ENCODE data around the gene RYR3.

The RYR3 gene

GRCh38 chr15:33382491-33382890 lies 71.7 kb downstream of the RYR3 start:
- H3K36me3 ChIP-seq (ENCODE audit: control insufficient read depth in 2 of 2, insufficient read depth in 2 of 2, low read length in 2 of 2) = no peaks in the 10 kb centered on the region
- H3K9ac ChIP-seq (ENCODE audit: low read length in 2 of 2) = no peak overlapping the region
- H3K4me1 ChIP-seq (ENCODE audit: control insufficient read depth, insufficient read depth, low read length) = no peaks in the 10 kb centered on the region
- no peaks in the 10 kb centered on the region for H3K9me3 ChIP-seq (ENCODE audit: control insufficient read depth in 2 of 2, low read length in 2 of 2)
- no peak overlapping the region for H3K27ac ChIP-seq (ENCODE audit: low read length)
- no peaks in the 10 kb centered on the region for H3K27me3 ChIP-seq (ENCODE audit: control insufficient read depth in 1 of 2, insufficient read depth in 2 of 2, low read length in 2 of 2)
- no peak overlapping the region for H3K4me3 ChIP-seq (ENCODE audit: low read length in 2 of 2)

GRCh38 chr15:33384307-33384706 lies 73.5 kb downstream of the RYR3 start:
- Histone ChIP-seq H3K9me3 (ENCODE audit: control insufficient read depth in 2 of 2, low read length in 2 of 2) (no peaks in the 10 kb centered on the region), H3K27ac (ENCODE audit: low read length) (no peak overlapping the region), H3K36me3 (ENCODE audit: control insufficient read depth in 2 of 2, insufficient read depth in 2 of 2, low read length in 2 of 2) (no peaks in the 10 kb centered on the region), H3K9ac (ENCODE audit: low read length in 2 of 2) (no peak overlapping the region), H3K27me3 (ENCODE audit: control insufficient read depth in 1 of 2, insufficient read depth in 2 of 2, low read length in 2 of 2) (no peaks in the 10 kb centered on the region), H3K4me1 (ENCODE audit: control insufficient read depth, insufficient read depth, low read length) (no peaks in the 10 kb centered on the region), H3K4me3 (ENCODE audit: low read length in 2 of 2) (no peak overlapping the region)

- Histone ChIP-seq H3K4me1 (ENCODE audit: control insufficient read depth, insufficient read depth, low read length) (no peaks in the 10 kb centered on the region), H3K27ac (ENCODE audit: low read length) (no peak overlapping the region), H3K9me3 (ENCODE audit: control insufficient read depth in 2 of 2, low read length in 2 of 2) (no peaks in the 10 kb centered on the region), H3K27me3 (ENCODE audit: control insufficient read depth in 1 of 2, insufficient read depth in 2 of 2, low read length in 2 of 2) (no peaks in the 10 kb centered on the region), H3K4me3 (ENCODE audit: low read length in 2 of 2) (no peak overlapping the region), H3K36me3 (ENCODE audit: control insufficient read depth in 2 of 2, insufficient read depth in 2 of 2, low read length in 2 of 2) (no peaks in the 10 kb centered on the region), H3K9ac (ENCODE audit: low read length in 2 of 2) (no peak overlapping the region)
These were observed 81.7 kb downstream of the RYR3 start for GRCh38 chr15:33392453-33392852.

DNA sequence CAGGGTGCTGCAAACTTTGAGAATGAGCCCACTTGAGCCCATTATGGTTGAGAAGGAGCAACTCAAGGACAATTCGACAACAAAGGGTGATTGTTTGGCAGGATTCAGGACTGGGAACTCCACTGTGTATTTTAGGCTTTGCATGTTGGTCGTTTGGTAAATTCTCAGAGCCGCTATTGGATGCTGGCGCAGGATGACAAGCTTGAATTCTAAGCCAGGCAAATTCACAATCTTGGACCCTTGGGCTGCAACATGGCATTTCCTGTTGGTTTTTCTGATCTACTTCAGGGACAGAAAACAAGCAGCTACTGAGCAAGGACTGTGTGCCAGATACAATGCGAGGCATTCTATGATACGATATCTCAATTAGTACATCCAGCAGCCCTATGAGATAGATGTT lies 82.8 kb downstream of the RYR3 start:
- Histone ChIP-seq H3K27ac (ENCODE audit: low read length) (no peak overlapping the region), H3K36me3 (ENCODE audit: control insufficient read depth in 2 of 2, insufficient read depth in 2 of 2, low read length in 2 of 2) (no peaks in the 10 kb centered on the region), H3K9me3 (ENCODE audit: control insufficient read depth in 2 of 2, low read length in 2 of 2) (no peaks in the 10 kb centered on the region), H3K27me3 (ENCODE audit: control insufficient read depth in 1 of 2, insufficient read depth in 2 of 2, low read length in 2 of 2) (no peaks in the 10 kb centered on the region), H3K9ac (ENCODE audit: low read length in 2 of 2) (no peak overlapping the region), H3K4me3 (ENCODE audit: low read length in 2 of 2) (no peak overlapping the region), H3K4me1 (ENCODE audit: control insufficient read depth, insufficient read depth, low read length) (no peaks in the 10 kb centered on the region)

DNA sequence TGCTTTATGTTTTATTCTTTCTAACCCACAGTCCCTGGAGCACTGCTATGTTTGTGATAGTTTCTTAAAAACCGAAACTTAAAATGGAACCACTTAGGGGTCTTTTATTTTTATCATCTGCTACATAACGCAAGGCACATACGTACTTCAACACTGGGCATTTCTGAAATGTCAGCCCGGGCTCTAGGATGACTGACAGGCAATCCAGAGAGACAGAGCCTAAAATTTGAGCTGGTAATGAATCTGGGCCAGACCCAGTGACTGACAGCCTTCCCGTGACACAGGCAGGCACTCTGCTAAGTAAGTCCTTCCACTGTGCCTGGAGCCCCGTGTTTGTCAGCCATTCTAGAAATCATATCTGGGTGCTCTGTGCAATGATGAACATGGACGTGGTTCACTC lies 84.6 kb downstream of the RYR3 start:
- Histone ChIP-seq H3K4me1 (ENCODE audit: control insufficient read depth, insufficient read depth, low read length) (no peaks in the 10 kb centered on the region), H3K27me3 (ENCODE audit: control insufficient read depth in 1 of 2, insufficient read depth in 2 of 2, low read length in 2 of 2) (no peaks in the 10 kb centered on the region), H3K4me3 (ENCODE audit: low read length in 2 of 2) (no peak overlapping the region), H3K9me3 (ENCODE audit: control insufficient read depth in 2 of 2, low read length in 2 of 2) (no peaks in the 10 kb centered on the region), H3K9ac (ENCODE audit: low read length in 2 of 2) (no peak overlapping the region), H3K36me3 (ENCODE audit: control insufficient read depth in 2 of 2, insufficient read depth in 2 of 2, low read length in 2 of 2) (no peaks in the 10 kb centered on the region), H3K27ac (ENCODE audit: low read length) (no peak overlapping the region)

GRCh38 chr15:33395846-33396245 lies 85.1 kb downstream of the RYR3 start:
- no peak overlapping the region for H3K4me3 ChIP-seq (ENCODE audit: low read length in 2 of 2)
- no peaks in the 10 kb centered on the region for H3K4me1 ChIP-seq (ENCODE audit: control insufficient read depth, insufficient read depth, low read length)
- H3K27ac ChIP-seq (ENCODE audit: low read length) = no peak overlapping the region
- no peaks in the 10 kb centered on the region for H3K9me3 ChIP-seq (ENCODE audit: control insufficient read depth in 2 of 2, low read length in 2 of 2)
- H3K36me3 ChIP-seq (ENCODE audit: control insufficient read depth in 2 of 2, insufficient read depth in 2 of 2, low read length in 2 of 2) = no peaks in the 10 kb centered on the region
- H3K9ac ChIP-seq (ENCODE audit: low read length in 2 of 2) = no peak overlapping the region
- H3K27me3 ChIP-seq (ENCODE audit: control insufficient read depth in 1 of 2, insufficient read depth in 2 of 2, low read length in 2 of 2) = no peaks in the 10 kb centered on the region

DNA sequence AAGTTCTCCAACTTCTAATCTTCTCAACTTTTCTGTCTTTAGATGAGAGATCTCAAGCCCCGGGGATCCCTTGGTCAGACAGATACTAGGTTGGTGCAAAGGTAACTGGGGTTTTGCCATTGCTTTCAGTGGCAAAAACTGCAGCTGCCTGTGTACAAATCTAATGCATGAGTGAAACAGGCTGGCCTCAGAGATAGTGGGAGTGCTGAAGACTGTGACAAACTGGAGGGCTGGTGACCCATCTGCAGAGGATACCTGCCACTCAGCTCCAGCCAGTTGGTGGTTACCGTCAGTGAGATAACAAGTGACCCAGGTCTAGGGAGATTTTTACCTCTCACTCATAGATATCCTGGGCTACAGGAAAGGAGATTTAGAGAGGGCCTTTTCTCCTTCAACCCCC lies 85.7 kb downstream of the RYR3 start:
- H3K9ac ChIP-seq (ENCODE audit: low read length in 2 of 2) = no peak overlapping the region
- no peaks in the 10 kb centered on the region for H3K27me3 ChIP-seq (ENCODE audit: control insufficient read depth in 1 of 2, insufficient read depth in 2 of 2, low read length in 2 of 2)
- no peaks in the 10 kb centered on the region for H3K4me1 ChIP-seq (ENCODE audit: control insufficient read depth, insufficient read depth, low read length)
- H3K36me3 ChIP-seq (ENCODE audit: control insufficient read depth in 2 of 2, insufficient read depth in 2 of 2, low read length in 2 of 2) = no peaks in the 10 kb centered on the region
- H3K9me3 ChIP-seq (ENCODE audit: control insufficient read depth in 2 of 2, low read length in 2 of 2) = no peaks in the 10 kb centered on the region
- no peak overlapping the region for H3K27ac ChIP-seq (ENCODE audit: low read length)
- H3K4me3 ChIP-seq (ENCODE audit: low read length in 2 of 2) = no peak overlapping the region

DNA sequence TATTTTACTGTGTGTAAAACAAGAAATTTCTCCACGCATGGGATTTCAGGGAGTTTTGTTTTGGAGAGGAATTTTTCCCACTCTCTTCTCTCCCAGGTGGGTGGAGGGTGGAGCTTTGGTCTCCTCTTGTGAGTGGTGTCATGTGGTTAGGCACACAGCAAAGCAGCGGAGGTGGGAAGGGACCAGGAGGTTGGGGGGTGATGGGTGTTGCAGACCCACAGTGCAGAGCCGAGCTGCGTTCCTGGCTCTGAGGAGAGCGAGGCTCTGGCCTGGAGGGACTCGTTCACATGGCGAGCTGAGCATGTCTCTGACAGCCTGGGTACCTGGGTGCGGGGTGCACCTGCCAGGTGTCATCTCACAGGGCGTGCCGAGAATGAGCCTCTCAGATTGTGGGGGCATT lies 87.8 kb downstream of the RYR3 start:
- H3K4me1 ChIP-seq (ENCODE audit: control insufficient read depth, insufficient read depth, low read length) = no peaks in the 10 kb centered on the region
- no peaks in the 10 kb centered on the region for H3K9me3 ChIP-seq (ENCODE audit: control insufficient read depth in 2 of 2, low read length in 2 of 2)
- H3K36me3 ChIP-seq (ENCODE audit: control insufficient read depth in 2 of 2, insufficient read depth in 2 of 2, low read length in 2 of 2) = no peaks in the 10 kb centered on the region
- no peak overlapping the region for H3K27ac ChIP-seq (ENCODE audit: low read length)
- no peaks in the 10 kb centered on the region for H3K27me3 ChIP-seq (ENCODE audit: control insufficient read depth in 1 of 2, insufficient read depth in 2 of 2, low read length in 2 of 2)
- no peak overlapping the region for H3K4me3 ChIP-seq (ENCODE audit: low read length in 2 of 2)
- H3K9ac ChIP-seq (ENCODE audit: low read length in 2 of 2) = no peak overlapping the region

DNA sequence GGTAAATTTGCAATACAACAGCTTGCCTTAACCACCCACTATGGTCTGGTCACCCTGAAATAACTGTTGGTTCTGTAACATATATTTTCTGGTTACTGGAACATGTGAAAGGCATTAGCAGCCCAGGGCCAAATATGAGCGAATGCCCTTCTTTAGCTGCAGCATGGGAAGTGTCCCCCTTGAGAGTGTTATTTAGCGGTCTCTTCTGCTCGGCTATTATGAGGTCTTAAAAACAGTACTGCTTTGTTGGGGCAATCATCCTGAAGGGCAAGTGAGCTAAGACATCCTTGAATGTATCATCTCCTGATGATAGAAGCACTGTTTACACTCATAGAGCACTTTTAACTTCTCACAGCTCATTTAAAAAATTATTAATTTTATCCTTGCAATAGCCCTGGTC lies 90.2 kb downstream of the RYR3 start:
- Histone ChIP-seq H3K4me1 (ENCODE audit: control insufficient read depth, insufficient read depth, low read length) (no peaks in the 10 kb centered on the region), H3K4me3 (ENCODE audit: low read length in 2 of 2) (no peak overlapping the region), H3K9me3 (ENCODE audit: control insufficient read depth in 2 of 2, low read length in 2 of 2) (no peaks in the 10 kb centered on the region), H3K36me3 (ENCODE audit: control insufficient read depth in 2 of 2, insufficient read depth in 2 of 2, low read length in 2 of 2) (no peaks in the 10 kb centered on the region), H3K27me3 (ENCODE audit: control insufficient read depth in 1 of 2, insufficient read depth in 2 of 2, low read length in 2 of 2) (no peaks in the 10 kb centered on the region), H3K27ac (ENCODE audit: low read length) (no peak overlapping the region), H3K9ac (ENCODE audit: low read length in 2 of 2) (no peak overlapping the region)

DNA sequence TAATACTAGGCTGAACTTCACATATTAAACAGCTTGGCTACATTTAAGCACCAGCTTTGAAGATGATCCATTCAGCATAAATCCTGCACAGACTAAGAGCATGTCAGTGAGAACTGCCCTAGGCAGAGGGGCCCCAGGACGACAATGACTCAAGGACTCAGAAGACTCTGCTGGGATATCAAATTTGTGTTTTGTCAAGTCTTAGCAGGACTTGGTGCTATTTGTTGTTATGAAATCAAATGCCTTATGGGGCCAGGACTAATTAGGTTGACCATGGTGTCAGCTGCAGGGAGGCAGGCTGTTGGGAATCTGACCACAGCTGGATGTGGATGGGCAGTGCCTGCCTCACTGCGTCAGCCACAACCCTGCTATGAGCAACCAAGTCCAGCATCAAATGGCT lies 91.8 kb downstream of the RYR3 start:
- Histone ChIP-seq H3K27me3 (ENCODE audit: control insufficient read depth in 1 of 2, insufficient read depth in 2 of 2, low read length in 2 of 2) (no peaks in the 10 kb centered on the region), H3K27ac (ENCODE audit: low read length) (no peak overlapping the region), H3K9me3 (ENCODE audit: control insufficient read depth in 2 of 2, low read length in 2 of 2) (no peaks in the 10 kb centered on the region), H3K4me1 (ENCODE audit: control insufficient read depth, insufficient read depth, low read length) (no peaks in the 10 kb centered on the region), H3K36me3 (ENCODE audit: control insufficient read depth in 2 of 2, insufficient read depth in 2 of 2, low read length in 2 of 2) (no peaks in the 10 kb centered on the region), H3K4me3 (ENCODE audit: low read length in 2 of 2) (no peak overlapping the region), H3K9ac (ENCODE audit: low read length in 2 of 2) (no peak overlapping the region)

GRCh38 chr15:33405096-33405495 lies 94.3 kb downstream of the RYR3 start:
- no peak overlapping the region for H3K9ac ChIP-seq (ENCODE audit: low read length in 2 of 2)
- no peaks in the 10 kb centered on the region for H3K36me3 ChIP-seq (ENCODE audit: control insufficient read depth in 2 of 2, insufficient read depth in 2 of 2, low read length in 2 of 2)

More at GRCh38 chr15:33405096-33405495, 94.3 kb downstream of the RYR3 start:
- H3K9me3 ChIP-seq (ENCODE audit: control insufficient read depth in 2 of 2, low read length in 2 of 2) = no peaks in the 10 kb centered on the region
- no peak overlapping the region for H3K27ac ChIP-seq (ENCODE audit: low read length)
- no peaks in the 10 kb centered on the region for H3K27me3 ChIP-seq (ENCODE audit: control insufficient read depth in 1 of 2, insufficient read depth in 2 of 2, low read length in 2 of 2)
- no peaks in the 10 kb centered on the region for H3K4me1 ChIP-seq (ENCODE audit: control insufficient read depth, insufficient read depth, low read length)
- H3K4me3 ChIP-seq (ENCODE audit: low read length in 2 of 2) = no peak overlapping the region

All from stomach smooth muscle (tissue), 2 donors.